ENCODE data around the gene CPN2. TPM values are rescaled to one million over a fixed set of nuclear protein-coding genes. Genes with fewer than 3 reads are reported as not detected.

The CPN2 gene
- total and polyA plus RNA-seq, 2 of the 13 experiments (the other 11 are each of a cell fraction or from before 2014, with no cell fraction given) = 26.7 to 27.7 TPM

DNA sequence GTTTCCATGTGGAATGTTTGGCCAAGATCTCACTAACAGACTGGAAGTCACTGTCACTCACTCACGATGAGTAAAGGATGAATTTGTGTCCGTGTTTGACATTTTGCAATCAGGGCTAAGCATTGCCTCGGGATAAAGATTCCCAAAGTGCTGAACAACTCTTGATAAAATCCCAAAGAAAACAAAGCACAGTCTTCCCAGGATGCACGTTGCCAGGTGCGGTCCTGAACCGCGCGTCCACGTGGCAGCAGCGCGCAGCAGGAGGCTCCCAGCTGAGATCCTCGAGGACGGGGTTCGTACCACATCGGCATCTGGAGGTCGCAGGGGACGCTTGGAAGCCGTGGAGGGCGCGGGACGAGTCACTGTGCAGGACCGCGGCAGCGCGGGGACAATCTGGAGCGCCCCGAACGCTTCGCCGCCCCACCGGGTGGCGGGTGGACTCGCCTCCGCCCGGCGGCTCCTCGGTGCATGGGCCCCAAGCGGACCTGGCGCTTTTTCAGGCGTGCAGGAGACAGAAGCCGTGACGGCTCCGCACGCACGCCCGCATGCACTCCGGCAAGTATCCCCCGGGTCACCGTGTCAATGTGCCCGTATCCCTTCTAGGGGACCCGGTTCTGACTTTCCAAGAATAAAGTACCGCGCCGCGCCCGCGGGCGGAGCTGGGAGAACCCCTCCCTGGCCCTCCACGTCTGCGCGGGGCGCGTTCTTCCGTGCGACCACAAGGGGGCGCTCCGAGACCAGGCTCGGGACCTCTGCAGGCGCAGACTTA is 17.7 kb downstream of the CPN2 start (continued):
- TF ChIP-seq, protein P1, sequence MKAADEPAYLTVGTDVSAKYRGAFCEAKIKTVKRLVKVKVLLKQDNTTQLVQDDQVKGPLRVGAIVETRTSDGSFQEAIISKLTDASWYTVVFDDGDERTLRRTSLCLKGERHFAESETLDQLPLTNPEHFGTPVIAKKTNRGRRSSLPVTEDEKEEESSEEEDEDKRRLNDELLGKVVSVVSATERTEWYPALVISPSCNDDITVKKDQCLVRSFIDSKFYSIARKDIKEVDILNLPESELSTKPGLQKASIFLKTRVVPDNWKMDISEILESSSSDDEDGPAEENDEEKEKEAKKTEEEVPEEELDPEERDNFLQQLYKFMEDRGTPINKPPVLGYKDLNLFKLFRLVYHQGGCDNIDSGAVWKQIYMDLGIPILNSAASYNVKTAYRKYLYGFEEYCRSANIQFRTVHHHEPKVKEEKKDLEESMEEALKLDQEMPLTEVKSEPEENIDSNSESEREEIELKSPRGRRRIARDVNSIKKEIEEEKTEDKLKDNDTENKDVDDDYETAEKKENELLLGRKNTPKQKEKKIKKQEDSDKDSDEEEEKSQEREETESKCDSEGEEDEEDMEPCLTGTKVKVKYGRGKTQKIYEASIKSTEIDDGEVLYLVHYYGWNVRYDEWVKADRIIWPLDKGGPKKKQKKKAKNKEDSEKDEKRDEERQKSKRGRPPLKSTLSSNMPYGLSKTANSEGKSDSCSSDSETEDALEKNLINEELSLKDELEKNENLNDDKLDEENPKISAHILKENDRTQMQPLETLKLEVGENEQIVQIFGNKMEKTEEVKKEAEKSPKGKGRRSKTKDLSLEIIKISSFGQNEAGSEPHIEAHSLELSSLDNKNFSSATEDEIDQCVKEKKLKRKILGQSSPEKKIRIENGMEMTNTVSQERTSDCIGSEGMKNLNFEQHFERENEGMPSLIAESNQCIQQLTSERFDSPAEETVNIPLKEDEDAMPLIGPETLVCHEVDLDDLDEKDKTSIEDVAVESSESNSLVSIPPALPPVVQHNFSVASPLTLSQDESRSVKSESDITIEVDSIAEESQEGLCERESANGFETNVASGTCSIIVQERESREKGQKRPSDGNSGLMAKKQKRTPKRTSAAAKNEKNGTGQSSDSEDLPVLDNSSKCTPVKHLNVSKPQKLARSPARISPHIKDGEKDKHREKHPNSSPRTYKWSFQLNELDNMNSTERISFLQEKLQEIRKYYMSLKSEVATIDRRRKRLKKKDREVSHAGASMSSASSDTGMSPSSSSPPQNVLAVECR (CRISPR knock-in tag; IDR thresholded peaks at IDR 0.05; ENCODE audit: borderline replicate concordance) = peak; percentile 77
- TF ChIP-seq, protein P2, sequence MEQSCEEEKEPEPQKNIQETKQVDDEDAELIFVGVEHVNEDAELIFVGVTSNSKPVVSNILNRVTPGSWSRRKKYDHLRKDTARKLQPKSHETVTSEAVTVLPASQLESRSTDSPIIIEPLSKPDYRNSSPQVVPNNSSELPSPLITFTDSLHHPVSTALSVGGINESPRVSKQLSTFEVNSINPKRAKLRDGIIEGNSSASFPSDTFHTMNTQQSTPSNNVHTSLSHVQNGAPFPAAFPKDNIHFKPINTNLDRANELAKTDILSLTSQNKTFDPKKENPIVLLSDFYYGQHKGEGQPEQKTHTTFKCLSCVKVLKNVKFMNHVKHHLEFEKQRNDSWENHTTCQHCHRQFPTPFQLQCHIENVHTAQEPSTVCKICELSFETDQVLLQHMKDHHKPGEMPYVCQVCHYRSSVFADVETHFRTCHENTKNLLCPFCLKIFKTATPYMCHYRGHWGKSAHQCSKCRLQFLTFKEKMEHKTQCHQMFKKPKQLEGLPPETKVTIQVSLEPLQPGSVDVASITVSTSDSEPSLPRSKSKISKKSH (CRISPR knock-in tag; IDR thresholded peaks at IDR 0.05; ENCODE audit: borderline replicate concordance) = peak; percentile 93
- TF ChIP-seq EZH2 (conservative IDR thresholded peaks at IDR 0.05; ENCODE audit: low read depth, low read length) (no peak), HOXA5 (CRISPR knock-in tag; IDR thresholded peaks at IDR 0.05) (peak; percentile 32), ZNF33B (CRISPR knock-in tag; IDR thresholded peaks at IDR 0.05) (peak; percentile 91), ZNF446 (CRISPR knock-in tag; IDR thresholded peaks at IDR 0.05) (peak; percentile 82; the same call in 1 of the 2 replicates), ZNF180 (CRISPR knock-in tag; IDR thresholded peaks at IDR 0.05; ENCODE audit: borderline replicate concordance, low read depth) (0 out of 2 replicates have a peak, but pooled peaks have one; percentile 35), FOXA1 (IDR thresholded peaks at IDR 0.05) (no peak), FOXA1 (CRISPR knock-in tag; IDR thresholded peaks at IDR 0.05) (peak; percentile 59), ZNF841 (CRISPR knock-in tag; IDR thresholded peaks at IDR 0.05; ENCODE audit: borderline replicate concordance) (peak; percentile 93), ZNF274 (CRISPR knock-in tag; IDR thresholded peaks at IDR 0.05) (peak; percentile 97), SALL2 (CRISPR knock-in tag; IDR thresholded peaks at IDR 0.05) (no peak; the same call in 1 of the 2 replicates), MXD4 (CRISPR knock-in tag; IDR thresholded peaks at IDR 0.05) (peak; percentile 78)
- TF ChIP-seq, protein P3, sequence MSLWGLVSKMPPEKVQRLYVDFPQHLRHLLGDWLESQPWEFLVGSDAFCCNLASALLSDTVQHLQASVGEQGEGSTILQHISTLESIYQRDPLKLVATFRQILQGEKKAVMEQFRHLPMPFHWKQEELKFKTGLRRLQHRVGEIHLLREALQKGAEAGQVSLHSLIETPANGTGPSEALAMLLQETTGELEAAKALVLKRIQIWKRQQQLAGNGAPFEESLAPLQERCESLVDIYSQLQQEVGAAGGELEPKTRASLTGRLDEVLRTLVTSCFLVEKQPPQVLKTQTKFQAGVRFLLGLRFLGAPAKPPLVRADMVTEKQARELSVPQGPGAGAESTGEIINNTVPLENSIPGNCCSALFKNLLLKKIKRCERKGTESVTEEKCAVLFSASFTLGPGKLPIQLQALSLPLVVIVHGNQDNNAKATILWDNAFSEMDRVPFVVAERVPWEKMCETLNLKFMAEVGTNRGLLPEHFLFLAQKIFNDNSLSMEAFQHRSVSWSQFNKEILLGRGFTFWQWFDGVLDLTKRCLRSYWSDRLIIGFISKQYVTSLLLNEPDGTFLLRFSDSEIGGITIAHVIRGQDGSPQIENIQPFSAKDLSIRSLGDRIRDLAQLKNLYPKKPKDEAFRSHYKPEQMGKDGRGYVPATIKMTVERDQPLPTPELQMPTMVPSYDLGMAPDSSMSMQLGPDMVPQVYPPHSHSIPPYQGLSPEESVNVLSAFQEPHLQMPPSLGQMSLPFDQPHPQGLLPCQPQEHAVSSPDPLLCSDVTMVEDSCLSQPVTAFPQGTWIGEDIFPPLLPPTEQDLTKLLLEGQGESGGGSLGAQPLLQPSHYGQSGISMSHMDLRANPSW (CRISPR knock-in tag; IDR thresholded peaks at IDR 0.05; ENCODE audit: borderline replicate concordance) = peak; percentile 73; the same call in 1 of the 2 replicates
- TF ChIP-seq, protein P4, sequence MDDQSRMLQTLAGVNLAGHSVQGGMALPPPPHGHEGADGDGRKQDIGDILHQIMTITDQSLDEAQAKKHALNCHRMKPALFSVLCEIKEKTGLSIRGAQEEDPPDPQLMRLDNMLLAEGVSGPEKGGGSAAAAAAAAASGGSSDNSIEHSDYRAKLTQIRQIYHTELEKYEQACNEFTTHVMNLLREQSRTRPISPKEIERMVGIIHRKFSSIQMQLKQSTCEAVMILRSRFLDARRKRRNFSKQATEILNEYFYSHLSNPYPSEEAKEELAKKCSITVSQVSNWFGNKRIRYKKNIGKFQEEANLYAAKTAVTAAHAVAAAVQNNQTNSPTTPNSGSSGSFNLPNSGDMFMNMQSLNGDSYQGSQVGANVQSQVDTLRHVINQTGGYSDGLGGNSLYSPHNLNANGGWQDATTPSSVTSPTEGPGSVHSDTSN (CRISPR knock-in tag; IDR thresholded peaks at IDR 0.05; ENCODE audit: borderline replicate concordance) = no peak
- TF ChIP-seq, protein P5, sequence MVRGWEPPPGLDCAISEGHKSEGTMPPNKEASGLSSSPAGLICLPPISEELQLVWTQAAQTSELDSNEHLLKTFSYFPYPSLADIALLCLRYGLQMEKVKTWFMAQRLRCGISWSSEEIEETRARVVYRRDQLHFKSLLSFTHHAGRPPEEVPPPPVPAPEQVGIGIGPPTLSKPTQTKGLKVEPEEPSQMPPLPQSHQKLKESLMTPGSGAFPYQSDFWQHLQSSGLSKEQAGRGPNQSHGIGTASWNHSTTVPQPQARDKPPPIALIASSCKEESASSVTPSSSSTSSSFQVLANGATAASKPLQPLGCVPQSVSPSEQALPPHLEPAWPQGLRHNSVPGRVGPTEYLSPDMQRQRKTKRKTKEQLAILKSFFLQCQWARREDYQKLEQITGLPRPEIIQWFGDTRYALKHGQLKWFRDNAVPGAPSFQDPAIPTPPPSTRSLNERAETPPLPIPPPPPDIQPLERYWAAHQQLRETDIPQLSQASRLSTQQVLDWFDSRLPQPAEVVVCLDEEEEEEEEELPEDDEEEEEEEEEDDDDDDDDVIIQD (CRISPR knock-in tag; IDR thresholded peaks at IDR 0.05; ENCODE audit: low read depth) = no peak
